ENCODE data around the gene SMYD3. TPM values are rescaled to one million over a fixed set of nuclear protein-coding genes. Genes with fewer than 3 reads are reported as not detected.

The SMYD3 gene
- total and polyA plus RNA-seq, 10 donors, result 12.5 to 33.1 (median 21.0) TPM

- H3K27me3 ChIP-seq (replicated peaks in 1 of 7), result no peaks in the 10 kb centered on the region
- H3K36me3 ChIP-seq, result peaks cover 0 to 5% (median 0%) of the 10 kb centered on the region in 6 donors
- H3K4me3 ChIP-seq, result no peak overlapping the region
- DNase-seq, result no peak
- intact Hi-C loops (cut with DNase I; ENCODE audit: low total_unique reads), result no loop called here
- H3K4me1 ChIP-seq, result no peaks in the 10 kb centered on the region
- no peak overlapping the region for H3K27ac ChIP-seq
- H3K9me3 ChIP-seq, result no peaks in the 10 kb centered on the region
- TF ChIP-seq CTCF (IDR thresholded peaks at IDR 0.05 in 8 of 11, conservative IDR thresholded peaks at IDR 0.05 in 3 of 11) (no peak), POLR2AphosphoS5 (IDR thresholded peaks at IDR 0.05) (no peak), POLR2A (IDR thresholded peaks at IDR 0.05) (no peak)
- 94 to 96% (median 95%) methylated on average over 4 of the region's 4 CpGs for WGBS, 5 donors
These were observed 365.8 kb downstream of the SMYD3 start for GRCh38 chr1:246141306-246141705.

- Histone ChIP-seq H3K4me3 (no peak overlapping the region), H3K27ac (no peak overlapping the region), H3K4me1 (no peaks in the 10 kb centered on the region), H3K9me3 (no peaks in the 10 kb centered on the region), H3K36me3 (peaks cover 0 to 5% (median 0%) of the 10 kb centered on the region in 6 donors), H3K27me3 (replicated peaks in 1 of 7) (no peaks in the 10 kb centered on the region)
- WGBS, 5 donors, result 89 to 97% (median 94%) methylated on average over 2 of the region's 2 CpGs
- intact Hi-C loops (cut with DNase I; ENCODE audit: low total_unique reads), result no loop called here
- TF ChIP-seq POLR2AphosphoS5 (IDR thresholded peaks at IDR 0.05), result no peak
- no peak for TF ChIP-seq POLR2A (IDR thresholded peaks at IDR 0.05)
- no peak for TF ChIP-seq CTCF (IDR thresholded peaks at IDR 0.05 in 8 of 11, conservative IDR thresholded peaks at IDR 0.05 in 3 of 11)
- no peak for DNase-seq
These were observed 367.3 kb downstream of the SMYD3 start for GRCh38 chr1:246139745-246140182.

- no peaks in the 10 kb centered on the region for H3K4me1 ChIP-seq
- TF ChIP-seq CTCF (IDR thresholded peaks at IDR 0.05 in 8 of 11, conservative IDR thresholded peaks at IDR 0.05 in 3 of 11), result no peak
- WGBS, 5 donors, result 49 to 100% (median 72%) methylated on average over 2 of the region's 2 CpGs
- H3K27ac ChIP-seq, result no peak overlapping the region
- no peaks in the 10 kb centered on the region for H3K27me3 ChIP-seq (replicated peaks in 1 of 7)
- H3K36me3 ChIP-seq, result peaks cover 0 to 5% (median 0%) of the 10 kb centered on the region in 6 donors
- no peaks in the 10 kb centered on the region for H3K9me3 ChIP-seq
- intact Hi-C loops (cut with DNase I; ENCODE audit: low total_unique reads), result no loop called here
- no peak for DNase-seq
- H3K4me3 ChIP-seq, result no peak overlapping the region
These were observed 368.3 kb downstream of the SMYD3 start for GRCh38 chr1:246138781-246139180.

GRCh38 chr1:246136477-246136876 is 370.6 kb downstream of the SMYD3 start:
- Histone ChIP-seq H3K27ac (no peak overlapping the region), H3K36me3 (peaks cover 0 to 5% (median 0%) of the 10 kb centered on the region in 6 donors), H3K9me3 (no peaks in the 10 kb centered on the region), H3K4me1 (no peaks in the 10 kb centered on the region), H3K4me3 (no peak overlapping the region), H3K27me3 (replicated peaks in 1 of 7) (no peaks in the 10 kb centered on the region)
- TF ChIP-seq POLR2A (IDR thresholded peaks at IDR 0.05) (no peak), CTCF (IDR thresholded peaks at IDR 0.05 in 8 of 11, conservative IDR thresholded peaks at IDR 0.05 in 3 of 11) (no peak), POLR2AphosphoS5 (IDR thresholded peaks at IDR 0.05) (no peak)
- intact Hi-C loops (cut with DNase I; ENCODE audit: low total_unique reads), result no loop called here
- no peak for DNase-seq

Data from spleen (tissue), 11 donors.